GM19193 (cell line): ENCODE measurements around the gene MAPK11.

Experiments
- POLR2A ChIP-seq: IDR thresholded peaks from 4 replicates; pipeline ENCODE4 v1.6.1; 2011; ENCODE audit not compliant: insufficient read depth, insufficient read length; ENCODE audit errors: extremely low read depth

Gene MAPK11

GRCh38 chr22:50280022-50280707 lies 10.0 kb upstream of the MAPK11 start:
- TF ChIP-seq POLR2A, result no peak

- TF ChIP-seq POLR2A, result no peak
Measured at GRCh38 chr22:50278956-50279619, 8.9 kb upstream of the MAPK11 start.

- no peak for TF ChIP-seq POLR2A
Measured at GRCh38 chr22:50278461-50278860, 8.3 kb upstream of the MAPK11 start.

GRCh38 chr22:50277761-50278160 lies 7.6 kb upstream of the MAPK11 start:
- TF ChIP-seq POLR2A, result no peak

GRCh38 chr22:50276143-50276542 lies 6.0 kb upstream of the MAPK11 start:
- TF ChIP-seq POLR2A, result no peak

- TF ChIP-seq POLR2A, result no peak
Measured at GRCh38 chr22:50275181-50276055, 5.2 kb upstream of the MAPK11 start.

- no peak for TF ChIP-seq POLR2A
Measured at GRCh38 chr22:50274771-50275170, 4.6 kb upstream of the MAPK11 start.

GRCh38 chr22:50274311-50274710 lies 4.1 kb upstream of the MAPK11 start:
- no peak for TF ChIP-seq POLR2A

- TF ChIP-seq POLR2A, result no peak
Measured at GRCh38 chr22:50272044-50272802, 2.0 kb upstream of the MAPK11 start.

GRCh38 chr22:50271519-50271970 lies 1.4 kb upstream of the MAPK11 start:
- TF ChIP-seq POLR2A, result no peak

- TF ChIP-seq POLR2A, result no peak
Measured at GRCh38 chr22:50270666-50271394, 650 bp upstream of the MAPK11 start.

- TF ChIP-seq POLR2A, result no peak
Measured at GRCh38 chr22:50269573-50269969, 609 bp downstream of the MAPK11 start.

- no peak for TF ChIP-seq POLR2A
Measured at GRCh38 chr22:50268655-50269113, 1.5 kb downstream of the MAPK11 start.

- no peak for TF ChIP-seq POLR2A
Measured at GRCh38 chr22:50267591-50268390, 2.4 kb downstream of the MAPK11 start.

- TF ChIP-seq POLR2A, result no peak
Measured at GRCh38 chr22:50266994-50267393, 3.2 kb downstream of the MAPK11 start.
